GM18873 (cell line): ENCODE measurements around the gene NRP1.

Experiments used
- ATAC-seq: cut with Tn5 transposase; IDR thresholded peaks from one replicate; pipeline ENCODE4 v1.9.1; 2021; ENCODE audit warnings: mild to moderate bottlenecking, moderate library complexity, moderate number of reproducible peaks; ENCODE audit not compliant: unreplicated experiment, low FRiP score

NRP1 gene

DNA sequence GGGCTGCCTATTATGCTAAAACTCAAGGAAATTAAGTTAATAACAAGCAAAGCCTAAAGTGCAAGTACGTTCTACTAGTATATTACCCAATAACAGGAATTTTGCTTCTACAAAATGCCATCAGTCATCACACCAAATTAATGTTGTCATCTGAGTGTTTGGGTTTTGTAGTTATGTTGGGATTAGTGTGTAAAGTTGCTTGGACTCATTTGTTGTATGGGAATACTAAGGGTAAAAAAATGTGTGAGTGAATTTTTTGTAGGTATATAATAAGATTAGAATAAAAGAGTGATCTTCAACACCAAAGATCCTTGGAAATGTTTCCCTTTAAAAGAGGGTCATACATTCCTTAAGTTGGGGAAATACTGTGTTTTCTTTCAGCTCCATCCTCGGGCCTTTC, 38.6 kb downstream of the NRP1 start:
- no peak for ATAC-seq

DNA sequence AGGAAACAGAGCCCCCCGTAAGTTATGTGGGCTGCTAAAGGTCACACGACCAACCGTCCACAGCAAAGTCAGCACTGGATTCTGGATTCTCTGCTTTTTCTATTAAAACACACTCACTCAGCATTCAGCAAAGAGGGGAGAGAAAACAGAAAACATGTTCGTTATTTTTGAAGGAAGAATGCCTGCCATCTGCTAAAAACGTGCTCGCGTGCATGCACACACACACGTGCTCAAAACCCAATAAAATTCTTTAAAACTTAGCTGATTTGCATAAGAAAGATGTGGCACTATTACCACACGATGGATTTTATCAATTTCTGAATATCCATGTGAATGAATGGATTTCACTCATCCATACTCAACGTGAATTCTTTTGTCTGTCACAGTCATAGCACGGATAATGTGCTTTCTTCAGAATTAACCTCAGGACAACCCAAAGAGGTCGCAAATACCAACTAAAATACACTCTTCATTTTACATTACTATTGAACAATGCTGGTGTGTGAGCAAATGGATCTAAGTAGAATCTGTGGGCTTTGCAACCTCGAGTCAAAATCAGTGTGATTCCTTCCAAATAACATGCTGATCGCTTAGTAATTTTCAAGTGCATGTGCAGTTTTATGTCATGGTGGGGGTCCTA, 40.8 kb downstream of the NRP1 start:
- ATAC-seq = no peak

DNA sequence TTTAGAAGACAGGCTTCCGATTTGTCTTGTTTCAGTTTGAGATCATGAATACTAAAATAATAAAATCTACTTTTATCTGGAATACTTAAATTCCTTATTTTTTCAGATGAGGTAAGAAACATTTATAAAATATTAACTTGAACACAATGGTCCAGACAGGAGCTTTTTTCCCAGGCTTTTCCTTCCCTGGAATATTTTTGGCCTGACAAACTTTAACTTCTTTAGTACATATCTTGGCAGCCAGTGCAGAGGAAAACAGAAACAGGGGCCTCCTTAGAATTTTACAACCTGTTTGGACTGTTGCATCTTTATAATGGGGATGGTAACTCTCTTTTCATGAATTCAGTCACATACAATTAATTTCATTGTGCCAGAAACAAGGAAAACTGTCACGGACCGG, 41.4 kb downstream of the NRP1 start:
- no peak for ATAC-seq

DNA sequence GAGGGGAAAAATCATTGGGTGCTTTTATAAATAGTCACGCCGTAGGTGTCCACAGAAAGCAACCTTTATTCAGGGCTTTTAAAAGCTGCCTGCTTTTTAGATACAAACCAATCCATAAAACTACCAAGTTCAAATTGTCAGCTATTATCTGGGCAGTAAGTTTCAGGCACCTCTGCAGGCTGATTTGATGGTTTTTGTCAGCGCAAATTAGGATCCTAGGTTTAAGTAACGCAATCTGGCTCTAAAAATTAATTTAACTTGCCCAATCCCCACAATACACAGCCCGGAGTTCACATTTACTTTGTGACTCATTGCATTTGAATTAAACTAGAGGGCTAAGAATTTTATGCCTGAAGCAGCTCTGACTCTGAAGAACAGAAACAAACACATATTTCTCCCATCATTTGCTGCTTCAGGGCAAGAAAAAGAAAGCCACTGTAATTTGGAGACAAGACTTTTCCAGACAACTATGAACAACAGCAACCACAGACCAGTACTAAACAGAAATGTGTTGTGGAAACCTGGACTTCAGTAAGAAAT, 43.3 kb downstream of the NRP1 start:
- no peak for ATAC-seq

DNA sequence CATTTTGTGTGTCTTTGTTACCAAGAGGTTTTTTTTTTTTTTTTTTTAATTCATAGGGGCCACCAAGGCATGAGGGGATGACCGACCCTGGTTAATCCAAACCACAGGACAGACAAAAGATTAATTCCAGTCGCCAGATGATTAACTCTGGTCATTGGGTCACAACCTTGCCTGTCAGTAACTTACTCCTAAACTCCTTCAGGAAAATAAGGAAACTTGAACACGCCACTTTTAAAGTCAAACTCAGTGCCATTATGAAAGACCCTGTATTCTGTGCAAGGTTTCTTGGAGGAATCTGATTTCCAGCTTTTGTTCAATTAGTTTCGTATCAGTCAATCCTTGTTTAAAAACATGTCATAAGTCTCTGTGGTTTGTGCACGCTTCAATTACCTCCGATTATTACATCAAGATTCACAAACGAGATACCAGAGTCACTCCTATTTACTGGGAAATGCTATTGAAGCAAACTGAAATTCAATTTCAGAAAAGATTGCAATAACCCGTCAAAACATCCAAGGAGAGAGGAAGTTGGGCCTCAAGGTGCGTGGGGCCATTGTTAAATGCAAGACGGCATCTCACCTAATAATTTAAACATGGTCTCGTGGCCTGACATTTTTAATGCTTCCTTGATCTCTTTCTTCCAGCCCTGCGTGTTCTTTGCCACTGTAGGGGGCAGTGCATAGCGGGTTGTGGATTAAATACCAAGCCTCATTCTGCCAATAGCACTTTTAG, 44.0 kb downstream of the NRP1 start:
- ATAC-seq = no peak

DNA sequence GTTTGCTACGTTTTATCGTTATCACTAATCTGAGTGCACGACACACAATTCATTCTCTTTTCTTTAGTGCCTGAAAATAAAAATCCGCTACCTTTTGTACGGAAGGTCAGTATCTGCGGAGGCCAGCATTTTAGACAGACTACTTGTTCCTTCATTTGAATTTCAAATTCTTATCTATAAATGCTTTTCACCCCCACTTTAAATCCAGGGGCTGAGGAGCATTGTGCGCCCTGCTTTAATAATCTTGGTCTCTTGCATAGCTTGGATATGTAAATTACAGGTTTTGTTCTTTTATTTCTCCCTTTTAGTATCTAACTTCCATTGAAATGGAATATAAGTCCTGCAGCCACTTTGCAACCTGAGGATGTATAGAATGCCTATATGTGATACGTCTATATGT, 44.7 kb downstream of the NRP1 start:
- ATAC-seq = no peak

DNA sequence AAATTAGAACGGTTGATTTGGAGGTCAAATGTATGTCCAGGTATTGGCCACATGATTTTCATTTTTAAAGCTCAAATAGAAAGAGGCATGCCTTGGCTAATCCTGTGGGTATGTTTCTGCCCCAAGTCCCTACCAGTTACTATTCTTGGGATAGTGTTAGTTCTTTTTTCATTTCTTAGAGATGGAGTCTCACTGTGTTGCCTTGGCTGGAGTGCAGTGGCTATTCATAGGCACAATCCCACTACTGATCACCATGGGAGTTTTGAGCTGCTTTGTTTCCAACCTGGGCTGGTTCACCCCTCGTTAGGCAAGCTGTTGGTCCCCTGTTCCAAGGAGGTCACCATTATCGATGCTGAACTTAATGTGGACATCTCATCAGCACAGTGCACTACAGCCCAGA, 46.3 kb downstream of the NRP1 start:
- ATAC-seq = no peak

DNA sequence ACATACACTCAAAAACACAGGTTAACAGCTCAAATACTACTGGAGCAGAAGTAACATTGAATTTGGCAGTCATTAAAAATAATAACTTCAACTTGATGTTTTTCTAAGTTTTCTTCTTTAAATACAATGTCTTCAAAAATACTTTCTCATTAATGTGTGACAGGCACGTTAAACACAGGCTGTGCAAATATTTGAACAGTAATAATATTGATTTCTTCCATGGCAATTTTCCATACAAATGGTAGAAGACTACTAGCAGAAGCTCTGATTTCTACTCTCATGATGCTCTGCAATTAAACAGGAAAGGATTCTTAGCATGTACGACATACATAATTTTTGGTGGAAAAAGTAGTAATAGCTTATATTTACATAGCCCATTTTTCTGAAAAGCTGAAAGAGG, 47.4 kb downstream of the NRP1 start:
- no peak for ATAC-seq

DNA sequence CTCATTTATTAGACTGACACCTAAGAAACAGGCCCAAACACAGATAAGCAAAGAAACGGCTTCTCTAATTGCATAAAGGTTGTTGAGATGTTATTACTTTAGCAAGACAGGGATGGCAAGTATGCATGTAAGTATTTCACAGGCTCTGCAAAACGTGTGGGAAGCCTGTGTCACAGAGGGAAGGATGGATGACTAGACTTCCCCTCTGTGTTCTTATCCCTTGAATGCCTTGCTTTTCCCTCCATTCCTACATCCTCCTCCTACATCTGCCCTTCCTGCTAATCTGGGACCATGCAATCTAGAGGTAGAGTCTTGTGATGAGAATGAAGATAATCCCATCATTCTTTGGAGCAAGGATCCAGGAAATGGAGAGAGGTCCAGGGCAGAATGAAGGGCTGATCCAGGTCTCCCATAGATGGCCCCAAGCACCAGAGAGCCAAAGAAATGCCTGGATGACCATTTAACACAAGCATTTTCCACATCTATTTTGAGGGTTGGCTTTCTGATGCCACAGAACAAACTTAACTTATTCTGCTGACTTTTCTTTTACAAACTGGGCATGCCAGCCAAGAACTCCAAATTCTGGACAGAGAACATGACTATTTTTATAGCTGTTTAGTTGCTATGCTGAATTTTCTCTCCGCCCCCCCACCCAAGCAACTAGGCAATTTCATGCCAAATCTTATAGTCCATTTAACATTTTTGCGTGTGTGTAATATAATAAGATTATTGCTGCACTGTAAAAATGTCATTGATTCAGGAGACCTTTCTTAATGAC, 48.1 kb downstream of the NRP1 start:
- ATAC-seq = no peak

DNA sequence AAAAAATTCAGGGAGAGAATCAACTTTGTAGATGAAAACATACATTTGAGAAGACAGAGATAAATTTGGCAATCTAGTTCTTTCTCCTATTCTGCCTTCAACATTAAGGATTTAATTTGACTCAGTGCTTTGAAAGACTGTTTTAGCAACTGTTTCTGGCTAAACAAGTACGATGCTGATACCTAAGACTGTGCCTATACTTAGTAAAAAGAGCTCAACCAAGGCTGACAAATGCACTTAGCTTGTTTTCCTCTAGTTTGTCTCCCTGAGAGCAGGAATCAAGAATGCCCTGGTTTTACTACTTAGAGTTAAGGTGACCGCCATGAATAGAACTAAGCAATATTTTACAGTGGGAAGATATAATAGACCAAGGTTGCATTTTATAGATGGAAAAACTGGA, 49.5 kb downstream of the NRP1 start:
- ATAC-seq = no peak

DNA sequence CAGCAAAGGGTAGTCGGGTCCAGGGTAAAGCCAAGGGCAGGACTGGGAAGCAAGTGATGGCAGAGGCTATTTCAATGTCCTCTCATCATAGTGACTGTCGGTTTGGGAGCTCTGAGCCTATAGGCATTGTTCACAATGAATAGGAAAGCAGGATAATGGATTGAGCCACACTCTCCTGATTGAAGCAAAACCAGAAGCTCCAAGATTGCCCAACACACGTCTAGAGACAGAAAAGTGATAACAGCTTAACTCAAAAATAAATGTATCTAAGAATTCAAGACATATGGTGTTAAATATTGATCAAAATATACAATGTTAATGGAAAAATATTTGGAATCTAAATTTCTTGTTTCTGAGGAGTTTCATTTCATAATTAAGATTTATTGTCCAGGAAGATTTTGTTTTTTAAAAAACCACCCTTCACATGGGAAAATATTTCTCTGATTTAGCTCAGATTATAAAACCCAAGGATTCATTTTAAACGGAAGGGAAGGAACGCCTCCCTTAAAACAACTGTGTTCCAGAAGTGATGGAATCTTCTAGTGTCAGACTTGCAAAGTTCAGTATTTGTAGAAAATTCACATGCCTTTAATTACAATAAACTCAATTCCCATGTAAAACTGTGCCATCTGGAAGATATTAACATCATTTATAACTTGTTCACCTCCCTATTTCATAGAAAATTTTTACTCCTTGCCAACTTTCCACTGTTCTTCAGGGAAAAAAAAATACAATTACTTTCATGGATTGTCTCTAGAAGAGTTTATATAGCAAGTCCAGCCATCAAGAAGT, 54.5 kb downstream of the NRP1 start:
- no peak for ATAC-seq

DNA sequence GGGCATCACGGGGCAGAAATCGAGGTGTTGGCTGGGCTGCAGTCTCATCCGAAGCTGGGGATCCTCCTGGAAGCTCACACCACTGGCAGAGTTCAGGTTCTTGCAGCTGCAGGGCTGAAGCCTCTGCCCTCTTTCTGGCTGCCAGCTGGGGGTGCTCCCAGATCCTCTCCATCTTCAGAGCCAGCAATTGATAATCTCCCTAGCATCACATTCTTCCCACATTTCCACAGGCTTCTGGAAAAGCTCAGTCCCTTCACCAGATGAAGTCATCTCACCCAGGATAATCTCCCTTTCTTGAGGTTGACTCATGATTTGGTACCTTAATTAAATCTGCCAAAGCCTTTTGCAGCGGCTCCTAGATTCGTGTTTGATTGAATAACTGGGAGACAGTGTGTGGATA, 55.2 kb downstream of the NRP1 start:
- no peak for ATAC-seq

DNA sequence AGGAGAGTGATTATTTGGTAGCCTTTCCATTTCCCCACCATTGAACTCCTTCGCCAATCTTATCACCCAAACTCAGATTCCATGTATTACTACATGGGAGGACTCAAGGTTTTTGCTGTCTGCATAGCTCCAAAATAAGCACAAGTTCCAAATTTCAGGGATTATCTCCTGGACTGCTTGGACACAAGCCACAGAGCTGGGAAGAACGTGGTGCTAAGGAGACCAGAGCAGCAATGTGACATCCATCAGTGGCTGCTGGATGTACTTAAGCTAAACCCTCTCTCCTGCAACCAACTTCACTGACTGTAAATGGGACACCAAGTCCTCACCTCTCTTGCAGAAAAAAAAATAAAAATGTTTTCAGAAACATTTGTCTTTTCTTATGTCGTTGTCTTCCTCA, 56.3 kb downstream of the NRP1 start:
- ATAC-seq = no peak

DNA sequence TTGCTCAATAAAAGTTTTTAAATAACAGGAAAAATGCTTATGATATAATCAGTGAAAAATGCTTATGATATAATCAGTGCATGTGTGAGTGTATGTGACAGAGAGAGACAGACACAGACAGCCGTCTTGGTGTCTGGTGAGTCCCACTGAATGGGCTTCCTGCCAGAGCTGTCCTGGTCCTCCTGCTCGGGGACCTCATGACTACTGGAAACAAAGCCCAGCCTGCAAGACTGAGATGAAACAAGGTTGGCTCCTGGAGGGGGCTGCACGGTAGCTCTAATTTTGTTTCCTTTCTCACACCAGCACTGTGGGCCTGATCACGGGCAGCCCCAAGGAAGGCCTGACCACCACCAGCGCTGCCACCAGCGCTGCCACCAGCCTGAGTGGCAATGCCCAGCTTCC, 57.3 kb downstream of the NRP1 start:
- ATAC-seq = no peak

DNA sequence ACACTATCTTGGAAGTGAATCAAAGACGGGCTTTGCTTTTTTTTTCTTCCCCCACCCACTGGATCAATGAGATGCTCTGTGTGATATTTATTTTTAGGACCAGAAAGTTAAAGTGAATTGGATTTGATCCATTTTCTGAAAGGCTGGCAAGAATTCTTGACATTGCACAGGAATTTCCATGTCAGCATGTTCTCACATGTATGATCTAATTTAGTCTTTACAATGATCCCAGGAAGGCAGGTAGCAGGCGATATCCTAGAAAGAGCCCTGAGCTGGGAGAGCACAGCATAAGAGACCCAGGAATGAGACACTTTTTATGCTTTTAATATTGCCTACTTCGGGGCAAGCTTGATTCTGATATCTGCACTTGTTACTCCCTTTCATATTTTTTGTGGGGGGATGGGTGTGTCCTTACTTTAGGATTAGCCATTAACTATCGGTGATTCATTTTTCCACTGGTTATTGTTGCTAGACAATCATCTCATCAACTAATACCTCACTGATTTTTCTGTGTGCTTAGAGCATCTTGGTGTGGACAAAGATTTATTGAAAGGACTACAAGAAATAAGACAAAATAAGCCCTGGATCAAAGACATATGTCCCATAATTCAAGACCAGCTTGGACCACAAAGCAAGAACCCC, 58.1 kb downstream of the NRP1 start:
- ATAC-seq = no peak

DNA sequence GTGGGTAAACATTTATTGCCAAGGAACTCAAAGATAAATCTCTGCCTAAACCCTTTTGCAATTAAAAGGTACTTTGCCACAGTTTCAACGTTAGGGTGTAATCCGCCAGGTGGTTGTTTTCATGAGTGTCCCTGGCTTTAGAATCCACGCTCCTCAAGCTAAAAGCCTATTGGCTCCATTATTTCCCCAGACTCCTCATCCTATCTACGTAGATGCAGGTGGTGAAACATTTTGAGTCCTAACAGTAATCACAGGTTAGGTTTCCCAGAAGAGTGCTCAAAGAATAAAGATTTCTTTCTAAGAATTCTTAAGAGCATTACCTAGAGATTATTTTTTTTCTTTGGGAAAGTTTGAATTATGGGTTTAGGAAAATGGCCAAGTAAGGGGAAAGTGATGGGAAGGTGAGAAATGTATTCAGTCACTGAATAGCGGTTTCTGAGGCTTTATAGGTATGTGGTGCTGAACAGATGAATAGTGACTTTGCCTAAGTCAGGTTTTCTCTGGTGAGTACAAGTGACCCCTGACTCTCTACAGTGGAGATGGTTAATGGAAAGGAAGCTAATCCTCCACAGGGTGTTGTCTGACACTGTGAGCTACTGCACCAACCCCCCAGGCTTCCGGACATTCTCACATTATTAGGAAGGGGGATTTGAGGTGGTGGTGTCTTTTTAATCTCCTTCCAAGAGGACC, 60.2 kb downstream of the NRP1 start:
- ATAC-seq = no peak

DNA sequence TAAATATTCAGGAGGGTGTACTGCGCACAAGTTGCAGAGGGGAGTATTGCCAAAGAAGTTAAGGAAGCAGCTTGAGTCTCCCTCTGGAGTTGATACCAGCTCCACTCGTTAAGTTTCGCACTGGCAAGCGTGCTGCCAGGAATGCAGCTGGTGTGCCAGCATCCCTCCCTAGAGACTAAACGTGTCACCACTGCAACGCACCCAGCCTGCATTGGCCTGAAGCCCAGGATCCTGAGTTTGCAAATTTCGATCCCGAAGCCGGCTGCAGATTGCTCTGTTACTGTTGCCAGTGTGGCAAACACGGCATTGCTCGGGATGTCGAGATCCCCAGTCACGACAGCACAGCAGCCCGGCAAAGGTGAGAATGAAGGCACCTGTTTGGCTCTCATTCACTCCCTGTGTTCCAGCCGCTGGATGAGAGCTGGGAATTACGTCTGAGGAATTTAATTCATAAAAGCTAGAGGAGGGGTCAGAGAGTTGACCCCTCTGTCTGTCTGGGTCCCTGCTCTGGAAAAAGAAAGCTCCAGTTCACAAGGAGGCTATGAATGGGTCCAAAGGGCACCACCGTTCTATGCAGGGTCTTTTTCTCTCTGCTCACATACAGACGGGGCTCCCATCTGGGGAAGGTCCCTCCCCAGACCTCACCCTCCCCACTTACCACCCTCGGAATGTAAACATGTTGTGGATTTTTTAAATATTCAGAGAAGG, 61.0 kb downstream of the NRP1 start:
- ATAC-seq = no peak

DNA sequence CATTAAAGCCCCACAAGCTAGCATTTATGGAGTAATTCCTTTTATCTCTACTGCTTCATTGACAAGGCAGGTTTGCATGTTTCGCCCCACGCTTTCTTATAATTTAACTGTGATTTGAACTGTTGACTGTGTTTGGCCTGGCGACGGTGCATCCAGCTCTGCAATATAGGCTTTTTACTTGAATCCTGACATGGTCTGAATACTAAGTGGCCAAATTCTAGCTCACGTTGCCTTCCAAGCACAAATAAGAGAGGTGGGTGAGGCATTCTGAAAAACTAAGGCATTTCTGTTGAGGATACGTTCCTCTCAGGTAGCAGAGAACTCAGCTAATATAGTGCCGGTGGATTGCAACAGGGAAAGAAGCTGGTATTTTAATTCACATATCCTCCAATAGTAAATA, 61.8 kb downstream of the NRP1 start:
- no peak for ATAC-seq

DNA sequence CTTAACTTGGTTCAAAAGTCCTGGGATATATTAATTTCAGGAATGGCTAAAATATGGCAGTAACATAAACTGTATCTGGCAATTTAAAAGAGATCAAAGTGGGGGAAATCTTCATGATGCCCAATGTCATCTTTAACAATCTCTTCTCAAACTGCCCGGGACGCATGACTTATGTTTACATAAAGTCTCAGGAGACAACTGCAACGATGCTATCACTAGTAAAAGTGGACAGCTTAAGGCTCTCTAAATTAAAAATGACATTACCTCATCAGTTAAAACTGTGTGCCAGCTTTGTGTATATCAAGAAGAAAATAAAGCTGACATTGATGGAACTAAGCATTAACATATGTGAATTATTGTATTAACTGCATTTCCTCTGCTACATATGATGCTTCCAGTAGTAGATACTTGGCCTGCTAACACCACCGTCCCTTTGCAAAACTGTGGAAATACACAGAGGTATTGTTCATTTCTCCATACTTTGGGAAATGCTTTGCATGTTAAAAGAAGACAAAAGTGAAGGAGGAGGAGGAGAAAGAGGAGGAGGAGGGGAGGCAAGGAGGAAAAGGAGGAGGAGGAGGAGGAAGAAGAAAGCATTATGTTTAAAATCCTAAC, 62.4 kb downstream of the NRP1 start:
- ATAC-seq = no peak
